Fibroblast of mammary gland (primary cell): ENCODE measurements around the gene RAB30.

Experiments
- DNase-seq: peaks from one replicate; pipeline ENCODE4 v3.0.0-alpha.2; 2010; ENCODE audit warnings: low read depth
- H3K4me3 ChIP-seq: 2 replicates; pipeline ENCODE4 v1.5.1; 2011; ENCODE audit warnings: low read depth, mild to moderate bottlenecking, low read length, moderate library complexity; ENCODE audit not compliant: control insufficient read depth
- CTCF ChIP-seq: conservative IDR thresholded peaks from 2 replicates; pipeline ENCODE4 v1.5.1; 2011; ENCODE audit warnings: low read depth, low read length, inconsistent platforms; ENCODE audit not compliant: control insufficient read depth, insufficient read depth

RAB30 gene

GRCh38 chr11:82986446-82986845, 85.3 kb downstream of the RAB30 start:
- TF ChIP-seq CTCF = no peak
- no peak for DNase-seq
- H3K4me3 ChIP-seq = no peak overlapping the region

GRCh38 chr11:82981852-82982251, 89.8 kb downstream of the RAB30 start:
- H3K4me3 ChIP-seq = no peak overlapping the region
- no peak for TF ChIP-seq CTCF
- DNase-seq = no peak

- H3K4me3 ChIP-seq = no peak overlapping the region
- no peak for DNase-seq
- no peak for TF ChIP-seq CTCF
These were observed 90.8 kb downstream of the RAB30 start for GRCh38 chr11:82980947-82981346.

DNA sequence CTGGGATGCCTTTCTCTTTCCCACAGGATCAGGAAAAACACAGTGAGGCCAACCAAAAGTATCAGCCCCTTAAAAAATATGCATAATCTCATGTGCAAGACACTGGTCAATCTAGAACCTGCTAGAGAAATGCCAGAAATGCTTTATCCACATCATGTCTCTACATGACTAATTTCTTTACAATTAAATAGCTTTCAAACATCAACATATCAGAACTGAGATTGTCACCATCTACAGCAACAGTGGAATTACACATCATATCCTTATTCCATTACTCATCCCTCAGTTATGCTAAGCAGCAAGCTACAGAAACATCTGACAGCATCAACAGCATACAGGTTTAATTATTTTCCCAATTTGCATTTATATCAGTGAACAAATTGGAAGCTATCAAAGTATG, 91.4 kb downstream of the RAB30 start:
- H3K4me3 ChIP-seq = no peak overlapping the region
- no peak for TF ChIP-seq CTCF
- DNase-seq = peak; percentile 78

DNA sequence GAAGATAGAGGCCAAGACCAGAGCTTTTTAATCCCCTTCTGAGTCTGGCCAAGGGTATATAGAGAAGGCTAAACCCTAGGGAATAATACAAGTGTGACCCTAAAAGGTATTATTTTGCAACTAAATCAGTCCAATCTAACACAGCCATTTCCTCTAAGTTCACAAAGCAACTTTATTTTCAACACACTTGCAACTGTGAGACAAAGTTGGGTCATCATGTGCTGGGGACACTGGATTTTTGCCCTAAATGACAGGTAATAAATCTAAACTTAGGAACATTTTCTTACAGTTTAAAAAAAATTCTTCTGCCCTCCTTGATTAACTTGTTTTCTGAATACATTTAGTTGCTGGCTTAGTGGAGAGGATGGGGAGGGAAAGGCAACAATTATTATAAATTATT, 91.9 kb downstream of the RAB30 start:
- H3K4me3 ChIP-seq = no peak overlapping the region
- no peak for TF ChIP-seq CTCF
- no peak for DNase-seq

GRCh38 chr11:82978422-82979099, 93.1 kb downstream of the RAB30 start:
- H3K4me3 ChIP-seq = no peak overlapping the region
- TF ChIP-seq CTCF = no peak
- peak; percentile 91 for DNase-seq

- no peak for TF ChIP-seq CTCF
- H3K4me3 ChIP-seq = no peak overlapping the region
- DNase-seq = no peak
These were observed 94.9 kb downstream of the RAB30 start for GRCh38 chr11:82976786-82977185.
